COLO829 (cell line): ENCODE measurements around the gene PLCL1.

Source experiments
- DNase-seq: peaks from one replicate; pipeline ENCODE4 v3.0.0; 2012; ENCODE audit warnings: low spot score

Gene PLCL1

DNA sequence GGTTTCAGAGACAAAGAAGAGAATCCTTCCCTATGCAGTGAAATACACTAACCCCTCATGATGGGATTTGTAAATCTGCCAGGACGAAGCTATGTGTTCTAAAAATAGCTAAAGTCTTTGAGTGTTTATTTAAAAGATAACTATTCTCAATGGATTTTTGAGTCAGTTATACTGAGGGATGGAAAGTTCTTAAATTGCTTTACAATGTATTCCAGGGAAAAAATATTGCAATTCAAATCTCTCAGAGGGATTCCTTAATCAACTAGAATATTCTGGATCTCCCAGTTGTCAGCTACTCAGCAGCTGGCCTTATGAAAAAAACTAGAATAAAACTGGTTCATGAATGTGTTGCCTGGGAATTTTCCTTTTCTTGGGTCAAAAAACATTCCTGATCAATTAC is 312.4 kb downstream of the PLCL1 start:
- no peak for DNase-seq

DNA sequence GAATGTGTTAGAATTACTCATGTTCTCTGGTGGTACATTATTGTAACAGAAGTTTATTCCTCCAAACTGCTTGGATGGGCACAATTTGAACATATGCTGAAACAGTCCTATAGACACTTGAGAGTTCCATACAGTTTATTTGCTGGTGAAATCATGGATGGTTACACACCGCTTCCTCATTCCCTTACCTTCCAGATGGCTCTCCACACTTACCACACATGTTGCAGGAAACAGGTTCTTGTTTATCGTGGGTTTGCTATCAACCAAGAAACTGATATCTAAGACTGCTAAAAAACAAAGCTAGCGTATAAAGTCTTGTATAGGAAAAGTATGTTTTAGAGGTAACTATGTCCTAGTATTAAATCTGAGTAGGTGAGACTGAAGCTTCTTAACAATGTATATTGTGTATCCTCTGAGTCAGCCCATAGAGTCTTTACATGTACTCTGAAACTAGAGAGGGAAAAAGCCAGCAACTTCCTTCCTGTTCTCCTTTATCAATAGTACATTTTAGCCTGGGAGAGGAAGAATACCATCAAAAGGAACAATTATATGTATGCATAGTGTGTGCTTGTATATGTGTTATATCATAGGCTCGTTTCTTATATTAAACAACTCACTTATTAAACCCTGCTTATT is 313.1 kb downstream of the PLCL1 start:
- DNase-seq, result no peak

DNA sequence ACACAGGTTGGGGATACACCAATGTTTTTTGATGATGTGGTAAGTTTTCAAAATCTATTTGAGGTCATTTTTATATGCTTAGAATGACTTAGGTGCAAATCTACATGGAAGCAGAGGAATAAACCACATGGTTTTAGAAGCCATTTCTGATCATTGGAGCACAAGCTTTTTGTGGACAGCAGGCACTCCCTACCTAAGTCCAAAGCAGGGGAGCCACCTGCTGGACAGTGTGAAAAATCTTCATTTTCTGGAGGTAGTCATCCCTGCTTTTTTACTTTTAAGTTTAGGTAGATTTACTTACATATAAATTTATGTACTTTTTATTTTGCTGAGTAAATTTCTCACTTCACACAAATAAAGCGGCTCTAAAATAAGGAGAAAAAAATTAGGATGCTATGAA is 323.2 kb downstream of the PLCL1 start:
- DNase-seq, result peak; percentile 62

DNA sequence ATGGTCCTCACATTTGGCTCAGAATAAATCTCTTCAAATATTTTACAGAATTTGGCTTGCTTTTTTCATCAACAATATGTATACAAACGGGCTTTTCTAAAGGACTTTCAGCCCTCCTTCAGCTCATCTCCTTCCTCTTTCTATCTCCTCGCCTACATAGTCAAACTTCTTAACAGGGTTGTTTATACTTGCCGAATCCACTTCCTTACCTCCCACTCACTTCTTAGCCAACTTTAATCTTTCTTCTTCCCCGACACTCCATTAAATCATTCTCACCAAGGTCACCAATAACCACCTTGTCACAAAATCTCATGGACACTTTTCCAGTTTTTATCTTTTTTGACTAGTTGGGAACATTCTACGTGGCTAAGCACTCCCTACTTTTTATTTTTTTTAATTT is 325.2 kb downstream of the PLCL1 start:
- no peak for DNase-seq

DNA sequence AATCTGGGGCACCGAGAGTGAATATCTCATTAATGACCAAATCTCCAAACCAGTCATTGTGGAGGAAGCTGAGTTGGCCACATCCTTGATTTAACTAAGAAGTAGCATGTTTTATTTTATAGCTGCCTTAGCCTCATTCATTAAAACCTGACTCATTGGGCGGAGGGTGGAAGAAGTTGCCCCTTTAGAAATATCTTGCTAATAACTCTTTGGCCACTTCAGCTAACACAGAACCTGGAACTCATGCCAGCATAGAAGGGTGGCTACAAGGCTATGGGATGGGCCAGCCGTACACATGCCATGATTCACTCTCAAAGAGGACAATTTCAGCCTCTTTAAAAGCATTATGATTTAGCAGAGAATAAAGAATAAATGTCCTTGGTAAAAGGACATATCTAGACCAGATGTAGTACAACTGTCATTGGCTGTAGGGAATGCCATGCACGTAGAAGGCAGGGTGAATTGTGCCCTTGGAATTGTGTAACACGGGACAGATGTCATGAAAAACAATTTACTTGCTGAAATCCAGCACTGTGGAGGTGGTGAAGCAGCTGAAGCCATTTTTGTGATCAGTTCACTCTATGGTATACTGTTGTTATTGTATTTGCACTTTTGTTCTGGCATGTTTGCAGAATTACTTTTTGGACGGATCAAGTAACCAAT is 330.0 kb downstream of the PLCL1 start:
- DNase-seq, result no peak

DNA sequence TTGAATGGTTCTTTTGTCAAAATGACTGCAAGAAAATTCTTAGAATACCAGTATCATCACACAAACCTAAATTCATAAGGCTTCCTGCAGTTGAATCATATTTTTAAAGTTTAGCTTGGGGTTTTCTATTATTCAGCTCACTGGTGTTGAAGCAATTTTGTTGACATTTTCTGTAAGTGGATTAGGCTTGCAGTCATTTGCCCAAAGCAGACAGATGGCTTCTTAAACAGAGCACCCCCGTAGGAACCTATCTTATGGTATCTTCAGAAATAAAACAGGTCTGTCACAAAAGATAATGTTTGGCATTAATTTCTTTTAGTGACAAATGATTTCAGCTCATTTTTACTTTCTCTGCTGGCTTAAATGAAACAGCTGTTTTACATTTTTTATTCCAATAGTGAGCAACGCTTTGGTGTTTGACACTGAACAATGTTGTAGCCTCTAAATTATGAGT is 331.1 kb downstream of the PLCL1 start:
- DNase-seq, result peak; percentile 67

DNA sequence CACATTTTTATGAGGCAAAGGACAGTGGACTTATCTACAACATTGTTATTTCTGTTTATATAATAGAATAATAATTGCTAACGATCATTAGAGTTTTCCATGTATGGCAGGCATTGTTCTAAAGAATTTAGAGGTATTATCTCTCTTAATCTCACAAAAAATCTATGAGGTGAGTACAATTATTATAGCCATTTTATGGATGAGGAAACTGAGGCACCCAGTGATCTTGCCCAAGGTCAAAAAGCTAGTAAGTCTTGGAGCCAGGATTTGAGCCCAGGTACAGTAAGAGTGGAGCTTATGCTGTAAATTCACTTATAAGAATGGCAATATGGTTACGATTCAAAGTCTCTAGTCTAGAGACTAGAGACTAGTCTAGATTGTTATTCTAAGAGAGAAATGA is 331.7 kb downstream of the PLCL1 start:
- no peak for DNase-seq

DNA sequence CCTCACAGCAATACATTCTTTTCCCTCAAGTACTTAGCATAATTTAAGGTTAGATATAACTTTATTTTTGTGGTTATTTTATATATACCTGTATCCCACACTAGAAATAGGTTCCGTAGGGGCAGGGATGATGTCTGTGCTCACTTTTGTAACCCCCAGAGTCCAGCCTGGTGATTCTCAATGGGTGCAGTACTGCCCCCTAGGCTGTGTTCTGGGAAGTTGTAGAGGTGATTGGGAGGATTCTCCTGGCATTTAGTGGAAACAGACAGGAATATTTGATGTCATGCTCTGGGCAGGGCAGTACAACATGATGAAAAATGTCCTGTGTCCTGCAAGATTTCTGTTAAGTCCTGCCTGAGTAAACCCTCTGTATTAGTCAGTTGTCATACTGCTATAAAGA is 333.3 kb downstream of the PLCL1 start:
- no peak for DNase-seq

DNA sequence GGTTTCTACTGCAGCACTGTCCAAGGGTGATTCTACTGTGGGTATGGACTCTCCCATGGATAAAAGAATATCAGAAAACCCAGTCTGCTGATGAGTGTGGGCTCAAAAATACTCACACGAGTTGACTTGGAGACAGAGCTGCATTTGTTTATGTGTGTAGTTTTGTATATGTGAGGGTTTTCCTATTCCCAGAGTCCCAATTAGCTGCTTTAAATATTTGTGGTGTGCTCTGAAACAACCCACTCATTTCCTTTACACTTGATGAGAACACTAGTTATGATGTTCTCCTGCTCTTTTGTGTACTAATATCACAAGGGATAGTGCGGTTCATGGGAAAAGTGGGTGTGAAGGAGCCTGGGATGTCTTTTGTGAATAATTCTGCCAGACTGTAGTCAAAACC is 337.3 kb downstream of the PLCL1 start:
- peak; percentile 47 for DNase-seq

DNA sequence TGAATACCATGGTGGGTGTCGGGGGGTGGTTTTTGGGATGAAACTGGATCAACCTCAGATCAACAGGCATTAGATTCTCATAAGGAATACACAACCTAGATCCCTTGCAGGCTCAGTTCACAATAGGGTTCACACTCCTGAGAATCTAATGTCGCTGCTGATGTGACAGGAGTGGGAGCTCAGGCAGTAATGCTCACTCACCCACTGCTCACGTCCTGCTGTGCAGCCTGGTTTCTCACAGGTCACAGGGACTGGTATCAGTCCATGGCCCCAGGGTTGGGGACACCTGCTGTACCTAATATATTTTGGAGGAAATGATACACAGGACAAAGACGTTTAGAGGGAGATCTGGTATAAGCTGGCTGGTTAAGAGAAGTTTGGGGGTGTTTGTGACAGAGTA is 338.8 kb downstream of the PLCL1 start:
- DNase-seq, result no peak

DNA sequence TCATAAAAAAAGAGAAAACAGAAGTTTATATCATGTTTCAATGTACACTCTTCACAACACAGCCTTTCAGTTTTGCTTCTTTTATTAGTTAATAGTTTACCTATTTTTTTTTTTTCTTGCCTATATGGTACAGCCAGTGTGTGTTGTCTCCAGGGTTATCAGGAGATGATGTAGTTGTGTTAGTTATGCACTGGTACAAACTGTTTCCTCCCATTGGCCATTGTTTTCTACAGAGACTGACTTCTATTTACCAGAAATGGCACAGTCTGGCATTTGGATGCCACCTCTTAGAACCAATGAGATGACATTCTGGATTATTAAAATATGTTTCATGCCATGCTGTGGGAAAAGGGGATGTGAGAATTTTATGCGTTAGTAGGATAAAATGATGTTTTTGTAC is 339.4 kb downstream of the PLCL1 start:
- DNase-seq, result no peak

DNA sequence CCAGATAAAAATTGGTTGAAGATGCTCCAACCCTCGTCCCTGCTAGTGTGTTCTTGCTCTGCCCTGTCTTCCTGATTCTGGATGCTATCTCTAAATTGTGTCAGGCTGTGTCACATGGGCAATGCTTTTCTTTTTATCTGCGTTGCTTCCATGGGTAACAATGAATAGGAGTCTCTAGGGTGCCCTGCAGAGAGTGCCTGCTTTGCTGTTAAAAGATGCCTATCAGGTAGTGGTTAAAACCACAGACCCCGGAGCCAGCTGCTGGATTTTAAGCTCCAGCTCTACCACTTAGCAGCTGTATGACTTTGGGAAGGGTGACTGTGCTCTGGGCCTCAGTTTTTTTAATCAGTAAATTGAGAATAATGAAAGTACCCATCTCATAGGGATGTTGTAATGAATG is 340.3 kb downstream of the PLCL1 start:
- no peak for DNase-seq

DNA sequence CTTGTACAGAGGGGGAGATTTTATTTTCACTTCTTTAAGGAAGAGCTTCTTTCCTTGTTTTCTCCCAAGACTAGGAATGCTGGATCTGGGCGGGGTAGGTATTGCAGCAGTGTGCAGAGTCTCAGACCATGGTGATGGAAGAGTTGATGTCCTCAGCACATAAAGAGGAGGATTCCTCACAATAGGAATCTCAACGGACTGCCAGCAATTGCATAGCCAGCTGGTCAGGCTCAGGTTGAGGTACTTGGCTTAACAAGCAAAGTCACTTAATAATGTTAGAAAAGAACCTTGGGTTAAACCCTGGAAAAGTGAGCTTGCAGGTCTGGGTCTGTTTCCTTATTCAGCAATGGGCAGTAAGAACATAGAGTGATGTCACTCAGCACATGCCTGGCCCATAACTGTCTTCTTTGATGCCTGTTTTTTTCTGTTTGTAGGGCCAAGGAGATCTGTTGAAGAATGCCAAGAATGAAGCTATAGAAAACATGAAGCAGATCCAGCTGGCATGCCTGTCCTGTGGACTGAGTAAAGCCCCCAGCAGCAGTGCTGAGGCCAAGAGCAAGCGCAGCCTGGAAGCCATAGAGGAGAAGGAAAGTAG is 342.1 kb downstream of the PLCL1 start:
- DNase-seq, result no peak

DNA sequence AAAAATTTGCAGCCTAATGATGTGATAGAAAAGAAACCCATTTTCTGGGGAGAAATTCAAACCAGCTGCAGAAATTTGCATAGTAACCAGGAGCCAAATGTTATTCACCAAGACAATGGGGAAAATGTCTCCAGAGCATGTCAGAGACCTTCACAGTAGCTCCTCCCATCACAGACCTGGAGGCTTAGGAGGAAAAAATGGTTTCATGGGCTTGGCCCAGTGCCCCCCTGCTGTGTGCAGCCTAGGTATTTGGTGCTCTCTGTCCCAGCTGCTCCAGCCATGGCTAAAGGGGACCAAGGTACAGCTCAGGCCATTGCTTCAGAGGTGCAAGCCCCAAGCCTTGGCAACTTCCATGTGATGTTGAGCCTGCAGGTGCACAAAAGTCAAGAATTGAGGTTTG is 352.9 kb downstream of the PLCL1 start:
- no peak for DNase-seq

DNA sequence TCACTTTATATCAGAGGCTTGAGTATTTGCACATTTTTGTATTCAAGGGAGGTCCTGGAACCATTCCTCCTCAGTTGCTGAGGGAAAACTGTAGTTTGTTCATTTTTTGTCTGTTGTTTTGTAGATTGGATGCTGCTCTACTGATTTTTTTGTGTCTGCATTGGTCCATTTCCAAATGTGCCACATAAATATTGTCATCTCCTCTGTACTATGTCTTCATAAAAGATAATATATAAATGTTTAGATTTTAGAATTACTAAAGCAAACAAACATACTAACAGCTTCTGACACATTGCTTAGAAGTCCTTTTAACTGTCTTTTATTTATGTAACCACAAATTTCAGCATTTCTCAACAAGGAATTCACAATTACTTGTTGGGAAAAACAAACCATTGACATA is 356.8 kb downstream of the PLCL1 start:
- no peak for DNase-seq

DNA sequence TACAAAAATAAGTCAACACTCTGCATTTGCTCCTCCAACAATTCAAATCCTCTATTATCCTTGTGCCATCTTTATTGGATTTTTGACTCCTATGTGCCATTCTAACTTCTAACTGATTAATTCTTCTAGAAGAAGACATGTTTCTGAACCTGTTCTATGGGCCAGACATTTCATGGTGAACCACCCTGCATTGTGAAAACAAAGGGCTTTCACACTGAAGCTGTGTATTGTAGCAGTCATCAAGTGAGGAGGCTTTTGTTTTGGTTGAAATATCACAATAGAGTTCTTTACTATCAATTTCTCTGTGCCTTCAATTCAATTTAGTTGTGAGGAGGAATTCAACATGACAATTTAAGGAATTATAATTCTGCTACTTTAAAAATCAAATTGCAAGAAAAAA is 357.9 kb downstream of the PLCL1 start:
- DNase-seq, result no peak

DNA sequence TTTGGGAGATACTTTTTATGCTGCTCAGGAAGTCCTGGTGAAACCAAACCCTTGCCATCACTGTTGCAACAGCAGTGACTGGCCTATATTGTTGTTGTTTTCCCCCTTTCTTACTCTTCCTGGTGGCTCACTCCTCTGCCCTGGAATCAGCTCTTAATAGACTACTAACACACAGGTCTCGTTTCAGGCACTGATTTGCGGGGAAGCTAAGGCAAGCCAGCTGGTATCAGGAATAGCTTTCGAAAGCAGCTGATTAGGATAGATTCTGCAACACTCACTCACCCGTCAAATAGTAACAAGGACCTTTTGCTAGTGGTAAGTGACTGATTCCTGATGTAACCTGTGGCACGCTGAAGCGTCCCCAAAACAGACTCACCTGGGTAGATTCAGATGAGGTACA is 360.4 kb downstream of the PLCL1 start:
- DNase-seq, result no peak

DNA sequence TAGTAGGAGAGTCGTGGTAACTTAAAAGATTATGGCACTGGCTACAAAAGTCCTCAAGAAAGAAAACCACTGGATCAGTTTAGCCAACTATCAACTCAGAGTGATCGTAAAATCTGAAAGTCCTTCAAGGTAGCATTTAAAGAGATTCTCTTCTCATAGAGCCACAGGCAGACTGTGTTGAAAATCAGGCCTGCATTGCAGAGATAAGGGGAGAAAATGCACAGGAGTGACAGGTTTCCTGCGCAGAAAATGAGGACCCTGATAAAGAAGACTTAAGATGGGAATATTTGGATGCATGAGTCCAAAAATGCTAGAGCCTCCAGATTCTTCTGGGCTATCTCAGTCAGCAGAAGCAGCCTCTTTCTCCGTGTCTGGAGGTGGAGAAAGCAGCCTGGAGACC is 360.9 kb downstream of the PLCL1 start:
- DNase-seq, result no peak

DNA sequence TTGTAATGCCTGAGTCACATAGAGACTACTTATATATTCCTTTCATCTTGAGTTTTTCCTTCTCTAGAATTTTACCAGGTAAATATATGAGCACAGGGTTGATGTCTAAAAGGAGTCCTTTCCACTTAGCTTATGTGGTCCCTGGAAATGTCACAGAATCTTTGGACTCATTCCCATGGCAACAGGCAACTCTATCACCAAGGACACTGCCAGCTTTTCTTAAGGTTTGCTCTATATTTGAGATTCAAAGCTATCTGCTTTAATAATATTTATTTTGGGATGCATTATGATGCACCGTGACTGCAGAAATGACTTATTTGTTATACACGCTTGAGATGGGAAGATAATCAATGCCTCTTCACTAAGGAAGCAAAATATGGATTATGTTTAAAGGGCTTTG is 363.0 kb downstream of the PLCL1 start:
- DNase-seq, result no peak

DNA sequence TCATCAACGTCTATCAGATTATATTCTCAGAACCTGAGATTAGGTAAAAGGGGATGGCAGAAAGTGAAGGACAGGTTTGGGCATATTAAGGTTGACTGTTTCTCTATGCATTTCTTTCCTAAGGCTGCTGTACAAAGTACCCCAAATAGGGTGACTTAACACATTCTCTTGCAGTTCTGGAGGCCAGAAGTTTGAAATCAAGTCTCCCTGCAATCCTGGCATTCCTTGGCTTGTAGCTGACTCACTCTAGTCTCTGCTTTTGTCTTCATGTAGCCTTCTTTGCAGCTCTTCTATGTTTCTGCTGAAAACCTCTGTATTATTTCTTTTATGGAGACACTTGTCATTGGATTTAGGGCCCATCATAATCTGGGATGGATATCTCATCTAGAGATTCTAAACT is 364.3 kb downstream of the PLCL1 start:
- no peak for DNase-seq

DNA sequence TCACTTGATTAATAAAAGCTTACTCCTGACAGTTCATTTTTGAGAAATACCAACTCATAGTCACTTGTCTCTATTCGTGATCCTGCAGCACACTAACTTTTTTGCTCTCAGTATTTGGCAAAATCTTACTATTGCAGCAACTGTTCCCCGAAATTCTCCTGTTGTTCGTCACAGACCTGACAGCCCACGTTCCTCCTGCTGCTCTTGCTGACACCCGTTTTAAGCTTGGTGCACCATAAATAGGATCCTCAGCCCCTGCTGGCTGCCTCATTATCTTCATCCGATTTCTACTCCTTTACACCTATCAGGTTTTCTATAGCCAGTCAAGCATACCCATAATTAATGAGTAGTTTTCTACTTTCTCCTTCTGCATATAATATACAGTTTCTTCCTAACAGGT is 368.8 kb downstream of the PLCL1 start:
- DNase-seq, result no peak

DNA sequence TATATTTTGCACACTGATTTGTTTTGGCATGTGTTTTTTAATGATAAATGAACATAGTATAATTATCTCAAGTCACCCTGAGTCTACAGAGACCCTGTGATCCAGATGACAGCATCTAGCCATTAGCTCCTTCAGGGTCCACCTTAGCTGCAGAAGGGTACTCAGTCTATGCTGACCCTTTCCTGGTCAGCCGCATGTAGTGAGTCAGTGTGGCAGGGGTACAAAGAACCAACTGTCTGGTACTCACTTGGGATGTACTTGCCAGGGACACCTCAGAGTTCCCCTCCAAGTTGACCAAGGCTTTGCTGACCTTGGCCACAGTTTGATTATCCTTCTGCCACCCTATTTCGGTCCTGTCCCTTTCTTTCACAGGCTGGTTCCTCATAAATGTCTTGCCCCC is 369.5 kb downstream of the PLCL1 start:
- DNase-seq, result no peak

DNA sequence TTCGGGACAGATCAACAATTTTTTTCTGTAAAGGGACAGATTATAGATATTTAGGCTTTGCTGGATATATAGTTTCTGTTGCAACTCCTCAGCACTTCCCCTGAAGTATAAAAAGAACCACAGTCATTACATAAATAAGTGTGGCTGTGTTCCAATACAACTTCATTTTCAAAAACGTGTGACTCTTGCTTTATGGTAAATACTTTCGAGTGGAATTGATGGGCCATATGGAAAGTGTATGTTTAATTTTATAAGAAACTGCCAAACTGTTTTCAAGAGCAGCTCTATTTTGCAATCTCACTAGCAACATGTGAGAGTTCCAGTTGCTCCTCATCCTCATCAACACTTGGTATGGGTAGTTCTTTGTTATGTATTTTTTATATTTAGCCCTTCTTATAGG is 370.9 kb downstream of the PLCL1 start:
- no peak for DNase-seq

DNA sequence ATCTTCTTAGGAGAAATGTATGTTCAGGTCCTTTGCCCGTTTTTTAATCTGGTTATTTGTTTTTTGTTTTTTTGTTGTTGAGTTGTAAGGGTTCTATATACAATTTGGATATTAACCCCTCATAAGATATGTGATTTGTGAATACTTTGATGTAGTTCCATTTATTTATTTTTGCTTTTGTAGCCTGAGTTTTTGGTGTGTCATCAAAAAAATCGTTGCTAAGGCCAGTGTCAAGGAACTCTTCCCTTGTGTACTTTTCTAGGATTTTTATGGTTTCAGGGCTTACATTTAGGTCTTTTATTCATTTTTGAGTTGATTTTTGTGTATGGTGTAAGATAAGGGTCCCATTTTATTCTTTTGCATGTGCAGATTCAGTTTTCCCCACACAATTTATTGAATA is 372.6 kb downstream of the PLCL1 start:
- no peak for DNase-seq
